HG02798 (cell line): Measurements from ENCODE around the gene EED.
"Not testable (repeated sequence)": the region's sequence is repeated elsewhere in the genome, so short reads cannot be mapped to it uniquely, and the experiment has no call there.

Experiments used
- ATAC-seq: cut with Tn5 transposase; IDR thresholded peaks from one replicate; pipeline ENCODE4 v1.9.1; 2021; ENCODE audit warnings: mild to moderate bottlenecking; ENCODE audit not compliant: unreplicated experiment, poor library complexity

Gene EED

GRCh38 chr11:86218125-86219084 is 26.1 kb upstream of the EED start:
- peak; percentile 53 for ATAC-seq

- ATAC-seq, result peak; percentile 71
Measured at GRCh38 chr11:86219311-86220193, 25.0 kb upstream of the EED start.

- no peak for ATAC-seq
Measured at GRCh38 chr11:86220653-86221052, 23.9 kb upstream of the EED start.

GRCh38 chr11:86222081-86222480 is 22.5 kb upstream of the EED start:
- no peak for ATAC-seq

- ATAC-seq, result not testable (repeated sequence)
Measured at GRCh38 chr11:86224575-86224974, 20.0 kb upstream of the EED start.

- ATAC-seq, result not testable (repeated sequence)
Measured at GRCh38 chr11:86225344-86225743, 19.2 kb upstream of the EED start.

GRCh38 chr11:86228269-86229038 is 16.1 kb upstream of the EED start:
- peak; percentile 77 for ATAC-seq

- peak; percentile 37 for ATAC-seq
Measured at GRCh38 chr11:86229039-86229330, 15.6 kb upstream of the EED start.

- no peak for ATAC-seq
Measured at GRCh38 chr11:86230179-86230804, 14.3 kb upstream of the EED start.

- no peak for ATAC-seq
Measured at GRCh38 chr11:86230921-86231434, 13.6 kb upstream of the EED start.

- no peak for ATAC-seq
Measured at GRCh38 chr11:86232556-86232955, 12.0 kb upstream of the EED start.

GRCh38 chr11:86234831-86235461 is 9.6 kb upstream of the EED start:
- no peak for ATAC-seq

- no peak for ATAC-seq
Measured at GRCh38 chr11:86237267-86237804, 7.2 kb upstream of the EED start.

GRCh38 chr11:86240164-86240563 is 4.4 kb upstream of the EED start:
- no peak for ATAC-seq

GRCh38 chr11:86241956-86242535 is 2.5 kb upstream of the EED start:
- no peak for ATAC-seq

GRCh38 chr11:86243396-86243795 is 1.2 kb upstream of the EED start:
- ATAC-seq, result no peak

- peak; percentile 75 for ATAC-seq
Measured at GRCh38 chr11:86244063-86244521, 461 bp upstream of the EED start.

- ATAC-seq, result peak; percentile 3
Measured at GRCh38 chr11:86245369-86246292, 1.1 kb downstream of the EED start.
